ENCODE data around the gene GPHN.

- TF ChIP-seq POLR2A (IDR thresholded peaks at IDR 0.05) = no peak
- TF ChIP-seq CTCF (IDR thresholded peaks at IDR 0.05) = no peak
These were observed 335.1 kb downstream of the GPHN start for GRCh38 chr14:66842911-66843512.
